GM19043 (cell line): ENCODE results near the gene LRRC8E.
"Not testable (repeated sequence)": the region's sequence is repeated elsewhere in the genome, so short reads cannot be mapped to it uniquely, and the experiment has no call there.

Experiments
- ATAC-seq: cut with Tn5 transposase; IDR thresholded peaks from one replicate; pipeline ENCODE4 v1.9.1; 2021; ENCODE audit warnings: low read depth; ENCODE audit not compliant: unreplicated experiment

Gene LRRC8E

GRCh38 chr19:7926727-7927604 lies 38.7 kb downstream of the LRRC8E start:
- no peak for ATAC-seq

GRCh38 chr19:7927605-7928333 lies 39.5 kb downstream of the LRRC8E start:
- no peak for ATAC-seq

GRCh38 chr19:7928334-7928706 lies 40.0 kb downstream of the LRRC8E start:
- ATAC-seq = no peak

- ATAC-seq = no peak
Observed at GRCh38 chr19:7928741-7929701, 40.7 kb downstream of the LRRC8E start.

- ATAC-seq = not testable (repeated sequence)
Observed at GRCh38 chr19:7930030-7930429, 41.7 kb downstream of the LRRC8E start.

- no peak for ATAC-seq
Observed at GRCh38 chr19:7930765-7931164, 42.5 kb downstream of the LRRC8E start.

GRCh38 chr19:7931221-7932061 lies 43.1 kb downstream of the LRRC8E start:
- ATAC-seq = no peak

- no peak for ATAC-seq
Observed at GRCh38 chr19:7932276-7932929, 44.1 kb downstream of the LRRC8E start.

GRCh38 chr19:7932930-7933300 lies 44.6 kb downstream of the LRRC8E start:
- ATAC-seq = no peak

GRCh38 chr19:7933411-7933810 lies 45.1 kb downstream of the LRRC8E start:
- ATAC-seq = no peak

- no peak for ATAC-seq
Observed at GRCh38 chr19:7933828-7934725, 45.8 kb downstream of the LRRC8E start.

- ATAC-seq = no peak
Observed at GRCh38 chr19:7934766-7935165, 46.5 kb downstream of the LRRC8E start.

GRCh38 chr19:7940841-7941240 lies 52.5 kb downstream of the LRRC8E start:
- ATAC-seq = no peak

GRCh38 chr19:7941895-7942596 lies 53.7 kb downstream of the LRRC8E start:
- ATAC-seq = no peak

- no peak for ATAC-seq
Observed at GRCh38 chr19:7942981-7943443, 54.7 kb downstream of the LRRC8E start.

GRCh38 chr19:7943444-7944176 lies 55.3 kb downstream of the LRRC8E start, which contains the start of gene TIMM44:
TIMM44 (minus strand) TSS chr19:7943666; CDS start chr19:7943651, 15 bp downstream.
- ATAC-seq = peak; percentile 94
